ENCODE measurements around the gene KL.
A peak's percentile ranks its signal among the peaks of the same experiment; 100 is the strongest.

KL gene

DNA sequence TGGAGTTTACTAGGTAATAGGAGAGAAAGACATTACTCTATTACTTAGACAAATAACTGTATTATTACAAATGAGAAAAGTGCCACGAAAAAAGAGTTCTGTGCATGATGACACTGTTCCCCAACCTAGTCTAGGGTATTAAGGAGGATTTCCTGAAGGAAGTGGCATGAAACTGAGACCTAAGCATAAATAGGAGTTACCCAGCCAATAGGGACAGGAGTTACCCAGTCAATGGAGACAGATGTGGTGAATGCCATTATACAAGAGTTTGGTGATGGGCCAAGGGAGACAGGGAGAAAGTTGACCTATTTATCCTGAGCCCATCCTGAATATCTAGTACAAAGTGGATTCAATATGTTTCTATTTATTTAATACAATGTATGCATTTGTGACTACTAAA lies 65.4 kb downstream of the KL start:
- DNase-seq (ENCODE audit: low read depth): no peak

DNA sequence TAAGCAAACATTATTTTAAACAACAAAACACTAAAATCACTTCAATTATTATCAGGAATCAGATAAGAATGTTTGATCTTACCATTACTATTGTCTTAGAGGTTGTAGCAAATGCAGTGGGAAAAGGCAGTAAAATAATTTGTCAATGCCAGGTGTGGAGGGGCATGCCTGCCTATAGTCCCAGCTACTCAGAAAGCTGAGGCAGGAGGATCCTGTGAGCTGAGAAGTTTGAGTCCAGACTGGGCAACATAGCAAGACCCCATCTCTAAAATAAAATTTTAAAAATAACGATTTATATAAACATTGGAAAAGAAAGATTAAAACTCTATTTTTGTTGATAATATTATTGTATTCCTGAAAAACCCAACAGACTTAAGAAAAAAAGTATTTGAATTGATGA lies 66.8 kb downstream of the KL start:
- no peak for DNase-seq (ENCODE audit: low read depth)

DNA sequence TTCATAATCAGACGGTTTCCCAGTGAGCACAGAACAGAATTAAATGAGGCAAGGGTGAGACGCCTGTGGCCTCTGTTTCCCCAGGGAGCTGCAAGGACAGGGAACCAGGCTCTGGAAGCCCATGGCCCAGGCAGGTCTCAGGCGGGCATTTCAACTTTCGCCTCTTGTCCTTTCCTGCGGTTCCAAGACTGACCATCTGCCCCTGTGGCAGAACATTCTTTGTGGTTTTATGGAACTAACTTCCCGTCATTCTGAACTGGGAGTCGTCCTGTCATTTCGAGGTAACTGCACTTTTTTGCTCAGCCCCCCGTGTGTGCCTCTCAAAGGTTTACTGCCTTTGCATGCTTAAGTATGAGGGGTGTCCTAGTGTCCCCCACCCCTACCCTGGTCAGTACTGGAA lies 70.9 kb downstream of the KL start:
- DNase-seq (ENCODE audit: low read depth): no peak

DNA sequence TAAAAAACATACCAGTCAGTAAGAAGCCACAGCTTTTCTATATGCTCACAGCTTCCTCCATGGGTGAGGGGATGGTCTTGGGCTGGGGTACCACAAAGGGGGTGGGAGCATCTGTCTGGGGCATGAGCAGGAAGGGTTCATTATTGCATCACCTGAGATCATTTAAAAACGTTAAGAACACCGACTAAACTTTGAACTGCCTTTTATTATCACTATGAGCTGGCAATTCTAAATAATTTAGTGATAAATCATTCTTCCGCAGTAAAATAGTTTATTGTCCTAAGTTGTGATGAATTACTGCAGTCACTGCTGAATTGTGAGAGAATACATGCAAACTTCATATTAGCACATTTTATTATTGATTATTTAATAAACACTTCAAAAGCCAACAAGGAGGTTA lies 71.6 kb downstream of the KL start:
- no peak for DNase-seq (ENCODE audit: low read depth)

DNA sequence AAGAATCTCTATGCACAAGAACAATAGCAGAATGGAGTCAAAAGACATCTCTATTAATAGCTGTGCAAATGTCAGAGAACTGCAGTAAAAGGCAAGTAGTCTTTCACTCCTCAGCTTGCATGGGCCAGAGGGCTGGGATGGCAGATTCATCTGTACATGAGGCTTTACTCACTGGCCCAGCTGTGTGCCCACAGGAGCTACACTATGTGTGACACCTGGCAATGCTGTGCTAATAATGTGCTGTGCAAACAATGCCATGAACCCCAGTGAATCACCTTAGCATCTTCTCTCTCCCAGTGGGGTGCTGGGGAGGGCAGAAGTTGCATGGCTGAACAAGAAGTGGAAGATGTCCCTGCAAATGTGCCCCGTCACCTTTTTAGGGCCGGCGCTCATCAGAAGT lies 73.1 kb downstream of the KL start:
- DNase-seq (ENCODE audit: low read depth): no peak

DNA sequence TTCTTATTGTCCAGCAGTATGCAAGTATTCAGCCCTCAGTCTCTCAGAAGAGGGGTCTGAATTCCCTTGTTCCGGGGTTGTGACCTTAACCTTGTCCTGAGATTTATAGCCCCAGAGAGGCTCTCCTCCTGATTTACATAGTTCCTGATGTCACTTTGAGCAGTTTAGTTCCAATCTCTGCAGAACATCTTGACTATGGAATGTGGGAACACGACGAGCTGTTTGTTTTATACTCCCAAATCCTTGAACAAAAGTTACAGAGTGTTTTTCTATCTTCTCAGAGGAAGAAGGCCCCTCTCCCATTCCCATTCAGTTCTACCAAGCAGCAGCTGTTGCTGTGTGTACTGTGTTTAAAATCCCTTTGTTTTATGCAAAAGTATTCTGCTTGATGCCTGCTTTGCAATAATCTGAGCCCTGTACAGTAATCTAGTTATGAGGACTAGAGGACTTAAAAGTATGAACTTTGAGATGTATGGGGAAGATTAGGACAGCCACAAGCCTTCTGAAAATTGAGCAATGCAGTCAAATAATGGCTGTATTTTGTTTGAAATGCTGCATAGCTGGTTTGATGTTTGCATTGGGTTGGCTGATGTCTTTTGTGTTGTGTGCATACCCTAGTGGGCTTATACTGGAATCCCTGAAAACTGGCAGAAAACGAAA lies 74.7 kb downstream of the KL start:
- no peak for DNase-seq (ENCODE audit: low read depth)

DNA sequence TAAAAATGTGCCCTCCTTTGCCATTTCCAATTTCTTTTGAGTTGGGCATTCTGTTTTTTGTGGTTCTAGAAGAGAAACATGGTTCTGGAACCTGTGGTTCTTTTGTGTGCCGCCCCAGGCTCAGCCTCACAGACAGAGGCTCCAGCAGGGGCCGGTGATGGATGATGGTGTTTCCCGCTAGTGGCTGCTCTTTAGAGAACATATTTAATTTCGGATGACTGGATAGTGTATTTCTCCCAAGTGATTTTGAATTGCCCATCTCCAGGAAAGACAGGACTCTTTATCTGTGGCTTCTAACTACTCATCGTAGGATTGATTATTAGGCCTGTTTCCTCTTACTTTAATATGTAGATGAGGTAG lies 75.2 kb downstream of the KL start:
- DNase-seq (ENCODE audit: low read depth): no peak

DNA sequence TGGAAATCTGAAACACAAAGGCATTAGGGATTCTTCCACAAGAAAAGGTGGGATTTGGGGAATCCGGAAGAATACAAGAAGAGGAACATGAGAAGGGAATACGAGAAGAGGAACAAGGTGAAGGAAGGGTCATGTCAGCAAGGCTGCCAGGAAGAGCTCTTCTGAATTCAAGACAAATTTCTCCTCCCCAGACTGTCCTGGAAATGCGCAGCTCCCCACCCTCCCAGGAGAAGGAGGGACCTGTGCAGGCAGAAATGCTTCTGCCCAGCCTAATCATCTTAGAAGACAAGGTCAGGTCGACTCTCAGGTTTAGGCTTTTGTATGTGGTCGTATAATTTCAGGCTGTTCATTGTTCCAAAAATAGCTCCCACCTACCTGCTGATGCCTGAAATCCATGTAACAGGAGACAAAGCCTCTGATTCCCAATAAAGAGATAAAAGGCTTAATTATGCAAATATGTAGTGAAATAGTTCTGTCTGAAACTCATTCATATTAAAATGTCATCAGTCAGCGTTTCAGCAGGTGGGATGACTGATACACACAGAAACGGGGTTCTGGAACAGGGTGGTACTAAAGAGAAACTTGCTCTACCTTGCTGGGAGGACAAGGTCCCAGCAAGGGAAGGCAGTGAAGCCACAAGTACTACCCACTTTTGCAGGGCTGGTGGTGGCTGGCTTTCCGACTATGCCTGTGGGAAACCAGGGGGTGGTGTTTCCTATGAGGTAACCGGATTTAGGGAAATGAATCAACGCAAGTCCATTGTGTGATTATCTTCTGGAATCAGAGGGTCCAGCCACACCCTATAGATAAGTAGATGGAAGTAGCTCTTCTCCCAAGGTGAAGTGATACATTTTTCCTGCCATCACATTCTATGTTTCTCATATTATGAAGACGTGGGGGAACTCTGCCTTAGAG lies 76.1 kb downstream of the KL start:
- no peak for DNase-seq (ENCODE audit: low read depth)

DNA sequence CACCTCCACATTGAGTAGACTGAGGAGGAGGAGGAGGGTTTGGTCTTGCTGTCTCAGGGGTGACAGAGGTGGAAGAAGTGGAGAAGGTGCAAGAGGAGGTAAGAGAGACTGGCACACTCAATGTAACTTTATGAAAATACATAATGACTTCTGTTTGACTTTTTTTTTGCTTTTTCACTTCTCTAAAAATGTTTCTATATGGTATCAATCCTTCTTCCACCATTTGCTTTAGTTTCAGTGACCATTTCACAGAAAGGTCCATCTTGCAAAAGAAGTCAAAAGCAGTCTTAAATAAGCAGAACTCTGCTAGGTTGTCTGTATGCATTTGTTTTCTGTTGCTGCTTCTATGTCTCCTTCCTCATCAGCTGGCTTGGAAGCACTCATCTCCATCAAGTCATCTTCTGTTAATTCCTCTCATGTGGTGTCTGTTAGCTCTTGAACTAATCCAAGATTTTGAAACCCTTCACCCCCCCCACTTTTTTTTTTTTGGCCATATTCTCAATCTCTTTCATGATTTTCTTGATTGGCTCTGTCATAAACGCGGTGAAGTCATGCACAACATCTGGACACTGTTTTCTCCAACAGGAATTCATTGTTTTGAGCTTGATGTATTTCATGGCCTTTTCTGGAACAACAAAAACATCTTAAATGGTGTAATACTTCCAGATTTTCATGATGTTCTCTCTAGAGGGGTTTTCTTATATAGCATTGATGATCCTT lies 80.8 kb downstream of the KL start:
- DNase-seq (ENCODE audit: low read depth): no peak

DNA sequence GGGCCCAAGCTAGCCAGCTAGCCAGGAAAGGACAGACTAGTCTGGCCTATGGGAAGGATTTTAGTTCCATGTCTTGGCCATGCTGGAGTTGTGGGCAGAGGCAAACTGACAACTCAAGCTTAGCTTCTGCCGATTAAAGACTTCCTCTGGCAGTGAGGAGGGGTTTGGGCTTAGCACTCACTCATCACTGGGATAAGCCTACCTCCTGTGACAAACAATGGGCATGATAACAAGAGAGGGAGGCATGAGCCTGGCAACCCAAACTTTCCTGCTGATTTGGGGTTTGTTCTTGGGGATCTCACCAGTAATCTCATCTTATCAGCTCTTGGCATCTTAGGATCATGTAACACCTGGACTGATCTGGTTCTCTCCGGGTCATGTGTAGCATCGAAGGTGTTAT lies 83.6 kb downstream of the KL start:
- no peak for DNase-seq (ENCODE audit: low read depth)

DNA sequence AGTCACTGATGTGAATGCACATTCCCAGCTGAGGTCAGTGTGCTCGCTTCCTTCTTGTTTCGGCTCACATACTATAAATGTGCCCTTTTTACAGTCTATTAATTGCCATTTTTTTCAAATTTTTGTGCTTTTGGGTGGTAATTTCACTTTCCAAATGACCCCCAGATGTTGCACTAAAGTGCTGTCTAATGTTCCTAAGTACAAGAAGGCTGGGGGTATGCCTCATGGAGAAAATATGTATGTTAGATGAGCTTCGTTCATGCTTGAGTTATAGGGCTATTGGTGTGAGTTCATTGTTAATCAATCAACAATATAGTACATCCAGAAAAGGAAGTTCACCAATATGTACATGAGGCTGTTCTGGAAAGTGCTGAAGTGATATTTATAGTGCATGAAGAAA lies 84.7 kb downstream of the KL start:
- no peak for DNase-seq (ENCODE audit: low read depth)

DNA sequence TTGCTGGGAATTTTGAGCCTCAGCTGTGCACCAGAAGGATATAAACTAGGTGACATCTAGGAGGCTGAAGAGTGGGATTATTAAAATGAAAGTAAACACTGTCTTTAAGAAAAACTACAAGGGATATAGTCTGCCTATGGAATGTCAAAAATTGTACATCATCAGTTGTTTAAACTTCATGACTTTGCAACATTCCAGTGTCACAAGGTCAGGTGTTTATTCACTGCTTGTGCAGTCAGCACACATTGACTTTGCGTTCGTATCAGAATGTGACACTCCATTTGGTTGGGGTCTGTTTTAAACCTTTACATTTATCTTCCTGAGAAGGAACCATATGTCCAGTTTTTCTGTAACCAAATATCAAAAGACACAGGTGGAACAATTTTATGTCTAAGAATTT lies 85.6 kb downstream of the KL start:
- DNase-seq (ENCODE audit: low read depth): no peak

DNA sequence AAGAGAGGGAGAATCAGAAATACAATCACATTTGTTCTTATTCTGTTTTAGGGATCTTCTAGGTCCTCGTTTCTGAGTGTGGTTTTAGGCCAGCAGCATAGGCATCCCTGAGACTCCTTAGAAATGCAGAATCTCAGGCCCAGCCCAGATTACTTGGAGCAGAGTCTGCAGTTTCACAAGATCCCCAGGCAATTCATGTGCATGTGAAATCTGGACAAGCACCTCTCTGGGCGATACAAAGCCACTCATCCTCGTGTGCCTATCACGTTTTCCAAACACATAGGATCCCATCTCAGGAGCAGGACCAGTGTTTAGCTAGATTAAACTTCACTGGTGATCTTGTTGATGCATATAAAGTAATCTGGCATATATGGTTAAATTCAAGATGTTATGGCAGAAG lies 87.2 kb downstream of the KL start:
- DNase-seq (ENCODE audit: low read depth): no peak

DNA sequence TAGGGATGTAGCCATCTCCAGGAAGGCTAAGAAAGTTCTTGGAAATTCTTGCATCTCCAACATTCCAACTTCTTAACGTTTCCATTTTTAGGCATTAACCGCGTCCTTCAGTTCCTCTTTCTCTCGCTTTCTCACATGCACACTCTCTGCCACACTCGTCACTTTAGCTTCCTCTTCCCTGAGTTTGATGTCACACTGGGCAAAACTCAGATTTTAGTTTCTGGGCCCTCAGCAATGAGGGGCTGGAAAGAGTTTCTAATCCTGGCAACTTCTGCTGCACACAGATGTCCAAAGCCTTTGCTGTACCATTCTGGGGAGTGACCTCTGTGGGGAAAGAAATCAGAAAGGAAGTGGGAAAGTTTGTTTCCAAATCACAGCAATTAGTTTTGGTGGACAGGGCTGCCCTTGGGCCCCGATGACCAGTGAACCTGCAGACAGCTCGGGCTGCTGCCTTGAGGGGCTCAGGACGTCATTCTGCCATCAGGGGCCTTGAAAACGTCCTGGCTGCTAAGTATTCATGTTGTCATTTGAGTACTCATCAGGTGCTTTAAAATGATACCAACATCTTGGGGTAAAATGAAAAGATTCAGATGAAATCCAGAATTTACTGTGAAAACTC lies 89.3 kb downstream of the KL start:
- no peak for DNase-seq (ENCODE audit: low read depth)

DNA sequence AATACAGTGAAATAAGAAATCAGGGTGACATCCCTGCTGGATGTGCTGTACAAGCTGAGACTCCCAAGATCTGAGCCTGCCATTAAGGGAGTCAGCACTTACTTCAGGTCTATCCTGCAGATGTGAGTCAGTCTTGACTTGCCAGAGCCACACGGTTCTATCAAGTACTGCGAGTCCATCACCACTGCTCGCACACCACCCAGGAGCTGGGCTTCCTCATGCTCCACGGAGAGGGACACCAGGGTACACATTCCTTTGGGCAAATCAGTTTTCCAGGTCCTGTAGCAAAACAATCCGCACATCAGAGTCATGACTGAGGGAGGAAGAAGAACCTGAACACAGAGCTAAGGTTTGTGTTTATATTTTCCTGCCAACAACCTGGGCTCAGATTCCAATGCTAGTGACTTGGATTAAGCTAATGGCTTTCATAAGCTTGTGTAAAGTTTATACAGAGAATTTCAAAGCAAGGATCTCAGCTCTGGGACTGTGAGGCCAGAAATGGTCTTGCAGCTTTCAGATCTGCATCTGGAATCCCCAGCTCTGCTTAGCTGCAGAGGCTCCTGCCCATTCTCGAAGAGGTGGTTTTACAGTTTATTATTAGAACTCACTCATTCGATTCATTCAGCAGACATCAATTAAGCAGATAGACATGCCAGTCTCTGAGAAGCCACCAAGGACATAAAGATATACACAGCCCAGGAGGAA lies 90.6 kb downstream of the KL start:
- DNase-seq (ENCODE audit: low read depth): no peak

DNA sequence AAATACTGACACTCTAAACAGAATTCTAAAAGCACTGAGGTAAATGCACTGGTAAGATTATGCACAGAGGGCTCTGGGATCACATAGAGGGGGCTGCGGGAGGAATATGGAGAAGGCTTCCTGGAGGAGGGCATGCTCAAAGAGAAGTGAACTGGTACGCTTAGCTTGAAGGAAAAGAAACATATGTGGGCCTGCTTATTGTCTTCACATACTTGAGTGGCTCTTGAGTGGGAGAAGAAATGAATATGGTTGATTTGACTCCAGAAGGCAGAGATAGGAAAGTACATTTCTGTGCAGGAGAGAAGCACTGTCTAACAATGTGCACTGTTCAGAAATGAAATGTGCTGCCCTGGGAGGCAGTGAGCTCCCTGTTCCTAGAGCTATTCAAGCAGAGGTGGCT lies 91.1 kb downstream of the KL start:
- no peak for DNase-seq (ENCODE audit: low read depth)

DNA sequence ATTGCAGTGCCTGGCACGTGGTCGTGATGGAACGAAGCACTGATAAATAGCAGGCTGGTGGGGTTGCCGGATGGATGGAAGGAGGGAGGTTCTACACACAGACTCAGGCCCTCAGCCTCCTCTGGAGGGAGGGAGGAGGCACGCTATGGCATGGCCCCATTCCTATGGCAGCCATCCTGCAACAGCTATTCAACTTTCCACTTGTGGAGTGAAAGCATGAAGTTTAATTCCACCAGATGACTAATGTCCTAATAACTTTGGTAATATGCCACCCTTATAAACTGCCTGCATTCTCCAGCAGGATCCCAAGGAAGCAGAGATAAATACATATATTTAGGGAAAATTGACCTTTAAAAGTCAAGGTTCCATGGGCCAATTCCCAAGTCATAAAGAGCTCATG lies 92.4 kb downstream of the KL start:
- DNase-seq (ENCODE audit: low read depth): no peak

DNA sequence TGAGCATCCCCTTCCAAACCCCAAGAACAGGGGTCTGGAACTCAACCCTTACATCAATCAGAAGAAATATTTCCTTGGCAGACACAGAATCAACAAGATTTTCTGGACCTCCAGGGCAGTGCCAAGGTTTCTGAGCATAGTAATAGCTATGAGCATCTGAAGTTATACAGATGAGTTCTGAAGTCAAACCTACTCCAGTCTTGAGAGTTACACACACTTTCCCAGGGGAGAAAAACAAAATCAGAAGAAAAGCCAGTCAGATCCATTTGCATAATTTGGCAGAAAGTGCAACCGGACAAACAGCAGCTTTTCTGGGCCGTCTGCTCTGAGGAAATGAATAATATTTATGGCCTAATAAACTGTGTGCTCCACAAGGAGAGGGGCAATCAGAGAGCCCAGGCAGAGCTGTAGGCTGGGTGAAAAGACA lies 93.1 kb downstream of the KL start:
- no peak for DNase-seq (ENCODE audit: low read depth)

DNA sequence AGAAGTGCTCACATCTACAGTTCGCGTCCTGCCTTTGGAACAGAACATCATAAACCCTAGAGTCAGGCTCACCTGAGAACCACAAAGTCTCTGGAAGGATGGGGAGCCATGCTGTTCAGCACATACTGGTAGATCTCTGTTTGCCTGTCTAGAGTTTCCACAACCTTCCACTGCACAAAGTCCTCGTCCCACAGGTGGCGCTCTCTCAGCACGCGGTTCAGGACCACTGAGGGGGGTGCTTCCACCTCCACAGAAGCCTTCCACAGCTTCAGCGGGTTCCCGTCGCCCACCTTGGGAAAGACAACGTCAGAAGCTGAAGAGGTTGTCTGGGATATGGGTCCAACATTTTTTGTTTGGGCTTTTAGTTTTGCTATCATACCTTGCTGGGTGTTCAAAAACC lies 93.6 kb downstream of the KL start:
- DNase-seq (ENCODE audit: low read depth): no peak

DNA sequence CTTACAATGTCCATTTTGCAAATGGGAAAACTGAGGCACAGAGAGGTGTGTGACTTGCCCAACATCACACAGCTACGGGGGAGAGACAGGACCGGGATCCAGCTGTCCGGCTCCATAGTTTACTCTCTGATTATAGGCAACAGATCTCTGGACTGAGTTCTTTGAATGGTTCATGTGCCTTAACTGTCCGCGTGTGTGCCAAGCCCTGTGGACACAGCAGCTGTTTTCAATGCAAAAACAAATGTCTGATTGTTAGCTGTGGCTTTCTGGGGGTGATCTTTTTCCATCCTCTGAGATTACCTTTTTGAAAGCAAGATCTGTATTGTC lies 94.1 kb downstream of the KL start:
- no peak for DNase-seq (ENCODE audit: low read depth)

DNA sequence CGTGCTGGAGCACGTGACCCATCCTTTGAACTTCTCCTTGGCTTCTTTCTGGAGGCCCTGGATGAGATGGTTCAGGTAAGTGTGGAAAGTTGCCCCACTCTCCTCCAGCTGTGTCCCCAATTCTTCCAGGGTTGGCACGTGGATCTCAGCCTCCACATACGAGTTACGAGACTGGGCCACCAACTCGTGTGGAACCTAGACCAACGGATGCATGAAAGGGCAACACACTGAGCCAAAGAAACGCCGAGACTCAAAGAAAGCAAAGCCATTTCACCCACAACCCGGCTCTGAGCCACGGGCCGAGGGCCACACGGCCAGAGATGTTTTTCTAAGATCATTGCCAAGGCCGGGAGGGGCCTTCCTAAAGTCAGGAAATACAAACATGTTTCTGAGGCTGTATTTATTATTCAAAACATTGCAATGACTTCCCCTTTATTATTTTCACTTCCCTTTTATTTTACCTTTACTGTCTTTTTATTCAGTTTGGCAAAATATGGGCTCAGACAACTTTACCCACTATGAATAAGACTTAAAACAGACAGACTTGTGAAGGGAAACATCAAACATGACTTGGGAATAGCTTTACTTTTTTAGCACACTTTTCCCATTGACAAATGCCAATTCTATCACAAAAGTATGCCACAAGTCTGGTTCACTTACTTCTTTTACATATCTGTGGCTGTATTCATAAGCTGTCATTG lies 94.6 kb downstream of the KL start:
- peak; percentile 39 for DNase-seq (ENCODE audit: low read depth)

All from stromal cell of bone marrow (primary cell).